GM12878 (cell line): ENCODE measurements around the gene CALCA. TPM values are rescaled to one million over a fixed set of nuclear protein-coding genes. Genes with fewer than 3 reads are reported as not detected.

Experiments used
- ATAC-seq: fragments of 200-7000 bp; cut with Tn5 transposase; 3 replicates; pipeline ENCODE4 v1.9.1; 2020; ENCODE audit warnings: mild to moderate bottlenecking, moderate library complexity
- BruUV-seq: library from RNA; stranded (reverse); fragments of 400-500 nt; replicated peaks from 2 replicates; lab custom pipeline; 2021; lab: Mats Ljungman, UMichigan
- CTCF ChIA-PET: fragments of 300-600 bp; sonication (Branson Sonifier 250); formaldehyde crosslinking; extraction: SDS; loops from one replicate; lab custom pipeline; 2021; ENCODE audit warnings: inconsistent platforms; lab: Yijun Ruan, JAX
- POLR2A ChIA-PET: fragments of 350-600 bp; formaldehyde crosslinking; extraction: SDS; loops from one replicate; lab custom pipeline; 2021; ENCODE audit warnings: inconsistent platforms; lab: Charles Lee
- RAD21 ChIA-PET: fragments of 300-600 bp; sonication (Branson Sonifier 250); formaldehyde crosslinking; loops from one replicate; lab custom pipeline; 2023; ENCODE audit warnings: antibody characterized with exemption; ENCODE audit not compliant: unreplicated experiment; lab: Charles Lee
- SMC1A ChIA-PET: fragments of 300-600 bp; sonication (Branson Sonifier 250); formaldehyde crosslinking; loops from one replicate; lab custom pipeline; 2023; ENCODE audit not compliant: unreplicated experiment, uncharacterized antibody; lab: Charles Lee
- DNase-seq: peaks from one replicate; pipeline ENCODE4 v3.0.0-alpha.2; 2011; ENCODE audit warnings: low read depth, low spot score
- FAIRE-seq: peaks from 3 replicates; lab custom pipeline; 2011; peaks lifted over from hg19 to GRCh38; lab: Jason Lieb, UNC
- H2AFZ ChIP-seq: 2 replicates; pipeline ENCODE4 v1.6.0; 2011; ENCODE audit warnings: low read depth, low read length, control low read depth; ENCODE audit not compliant: control insufficient read depth
- H3K27ac ChIP-seq: 2 replicates; pipeline ENCODE4 v1.5.1; 2011; ENCODE audit warnings: control low read depth; ENCODE audit not compliant: control insufficient read depth, insufficient read depth
- H3K27me3 ChIP-seq, 2 experiments: replicated peaks in 1 of 2; 2 replicates each; pipeline versions ENCODE4 v1.6.0 to v1.6.1; 2011; ENCODE audit warnings: low read length in 1 of 2; ENCODE audit not compliant: control insufficient read depth in 2 of 2, insufficient read depth in 2 of 2
- H3K36me3 ChIP-seq, 2 experiments: 2 replicates each; pipeline ENCODE4 v1.5.1; 2011; ENCODE audit warnings: low read length in 1 of 2; ENCODE audit not compliant: control insufficient read depth in 2 of 2, insufficient read depth in 2 of 2
- H3K4me1 ChIP-seq: 2 replicates; pipeline ENCODE4 v1.6.1; 2011; ENCODE audit warnings: mild to moderate bottlenecking, low read length, moderate library complexity, mixed read lengths; ENCODE audit not compliant: control insufficient read depth, insufficient read depth
- H3K4me2 ChIP-seq: 2 replicates; pipeline ENCODE4 v1.6.0; 2011; ENCODE audit warnings: control low read depth; ENCODE audit not compliant: control insufficient read depth, insufficient read depth
- H3K4me3 ChIP-seq: fragments of 200-600 bp; sonication (generic); 2 replicates; pipeline ENCODE4 v1.5.1; 2016
- H3K79me2 ChIP-seq: 2 replicates; pipeline ENCODE4 v1.6.0; 2011; ENCODE audit warnings: low read length; ENCODE audit not compliant: control insufficient read depth, insufficient read depth
- H3K9ac ChIP-seq: 2 replicates; pipeline ENCODE4 v1.8.0; 2011; ENCODE audit warnings: low read length, control low read depth, mixed read lengths; ENCODE audit not compliant: control insufficient read depth, insufficient read depth
- H3K9me3 ChIP-seq: replicated peaks from 3 replicates; pipeline ENCODE4 v1.5.1; 2011; ENCODE audit warnings: mild to moderate bottlenecking, low read length; ENCODE audit not compliant: control insufficient read depth, insufficient read depth
- H4K20me1 ChIP-seq: 2 replicates; pipeline ENCODE4 v1.6.0; 2011; ENCODE audit not compliant: control insufficient read depth, insufficient read depth
- CHD1 ChIP-seq: IDR thresholded peaks from 2 replicates; pipeline ENCODE4 v1.6.1; 2012; ENCODE audit warnings: low read depth, low read length, improper control_type of control experiment
- CHD4 ChIP-seq: fragments of 200-600 bp; sonication (generic); IDR thresholded peaks from 2 replicates; pipeline ENCODE4 v1.6.1; 2016; ENCODE audit warnings: mild to moderate bottlenecking
- IRF5 ChIP-seq: fragments of 450-650 bp; IDR thresholded peaks from 2 replicates; pipeline ENCODE4 v1.6.1; 2017; ENCODE audit warnings: borderline replicate concordance
- MTA2 ChIP-seq: fragments of 450-650 bp; IDR thresholded peaks from 2 replicates; pipeline ENCODE4 v1.6.1; 2016; ENCODE audit warnings: low read depth, mild to moderate bottlenecking, moderate library complexity
- NFXL1 ChIP-seq: fragments of 450-650 bp; IDR thresholded peaks from 2 replicates; pipeline ENCODE4 v1.6.1; 2017; ENCODE audit warnings: antibody characterized with exemption, mild to moderate bottlenecking, borderline replicate concordance
- PAX5 ChIP-seq: IDR thresholded peaks from 2 replicates; pipeline ENCODE4 v1.6.1; 2011; ENCODE audit warnings: low read depth, low read length, borderline replicate concordance
- PBX3 ChIP-seq: IDR thresholded peaks from 2 replicates; pipeline ENCODE4 v1.6.1; 2011; ENCODE audit warnings: mild to moderate bottlenecking, low read depth, low read length, moderate library complexity; ENCODE audit not compliant: insufficient replicate concordance
- RFX5 ChIP-seq: IDR thresholded peaks from 2 replicates; pipeline ENCODE4 v1.6.1; 2011; ENCODE audit warnings: low read depth, low read length, improper control_type of control experiment
- WRNIP1 ChIP-seq: IDR thresholded peaks from 2 replicates; pipeline ENCODE4 v1.6.1; 2011; ENCODE audit warnings: low read depth, low read length, improper control_type of control experiment, borderline replicate concordance
- YBX1 ChIP-seq: fragments of 450-650 bp; IDR thresholded peaks from 2 replicates; pipeline ENCODE4 v1.6.1; 2016; ENCODE audit warnings: antibody characterized with exemption
- in situ Hi-C: fragments of 300-500 bp; cut with MboI; formaldehyde crosslinking; loops from 9 replicates; pipeline ENCODE4 v1.14.3; 2018; ENCODE audit warnings: mixed read lengths
- intact Hi-C: fragments of 100-400 bp; cut with micrococcal nuclease; formaldehyde crosslinking; loops from one replicate; pipeline ENCODE4 v1.14.2; 2022; ENCODE audit not compliant: unreplicated experiment
- polyA plus RNA-seq, 11 experiments: library from polyadenylated mRNA; depleted of rRNA in 4 of 11; unstranded in 6 of 11; stranded (reverse) in 5 of 11; fragments of >200 nt; fragmentation: Nextera tagmentation in 4 of 11; fragmentation: Illumina TruSeq in 1 of 11; extraction: Ambion mirVana in 4 of 11; extraction: Trizol in 1 of 11; gene quantifications; 1 replicate in 1 of 11; 2 replicates in 10 of 11; pipeline versions ENCODE4 v1.2.1 to v1.2.3, GENCODE V29; 2011 to 2016; ENCODE audit warnings: inconsistent platforms in 2 of 11, missing spikeins in 2 of 11, low read depth in 1 of 11
- total RNA-seq, 4 experiments: library from RNA; depleted of rRNA in 3 of 4; stranded (reverse); fragments of >200 nt in 3 of 4; fragmentation: Illumina TruSeq in 1 of 4; extraction: Trizol in 1 of 4; gene quantifications; 2 replicates each; pipeline versions ENCODE4 v1.2.1 to v1.2.3, GENCODE V29; 2013 to 2021
- TF ChIP-seq, protein P1 (sequence below): IDR thresholded peaks from 2 replicates; pipeline ENCODE4 v1.6.1; 2011; ENCODE audit warnings: low read depth, low read length, improper control_type of control experiment, borderline replicate concordance
- TF ChIP-seq, protein P2 (sequence below): fragments of 450-650 bp; IDR thresholded peaks from 2 replicates; pipeline ENCODE4 v1.6.1; 2014; ENCODE audit warnings: mild to moderate bottlenecking

The CALCA gene
- total and polyA plus RNA-seq, 10 of the 15 experiments (the other 5 are each of a cell fraction or from before 2014, with no cell fraction given), result not detected

- TF ChIP-seq PBX3 (no peak), CHD1 (no peak), RFX5 (no peak), PAX5 (no peak), IRF5 (no peak)
- TF ChIP-seq, protein P1, sequence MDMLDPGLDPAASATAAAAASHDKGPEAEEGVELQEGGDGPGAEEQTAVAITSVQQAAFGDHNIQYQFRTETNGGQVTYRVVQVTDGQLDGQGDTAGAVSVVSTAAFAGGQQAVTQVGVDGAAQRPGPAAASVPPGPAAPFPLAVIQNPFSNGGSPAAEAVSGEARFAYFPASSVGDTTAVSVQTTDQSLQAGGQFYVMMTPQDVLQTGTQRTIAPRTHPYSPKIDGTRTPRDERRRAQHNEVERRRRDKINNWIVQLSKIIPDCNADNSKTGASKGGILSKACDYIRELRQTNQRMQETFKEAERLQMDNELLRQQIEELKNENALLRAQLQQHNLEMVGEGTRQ, result no peak
Measured at GRCh38 chr11:14934641-14935351, 37.4 kb downstream of the CALCA start (continued).

GRCh38 chr11:14932447-14932846 is 39.7 kb downstream of the CALCA start:
- H3K4me2 ChIP-seq, result no peak overlapping the region
- no peak for DNase-seq
- no peaks in the 10 kb centered on the region for H3K36me3 ChIP-seq
- no peak overlapping the region for H3K9ac ChIP-seq
- H2AFZ ChIP-seq, result no peak overlapping the region
- no peak for ATAC-seq
- TF ChIP-seq, protein P2, sequence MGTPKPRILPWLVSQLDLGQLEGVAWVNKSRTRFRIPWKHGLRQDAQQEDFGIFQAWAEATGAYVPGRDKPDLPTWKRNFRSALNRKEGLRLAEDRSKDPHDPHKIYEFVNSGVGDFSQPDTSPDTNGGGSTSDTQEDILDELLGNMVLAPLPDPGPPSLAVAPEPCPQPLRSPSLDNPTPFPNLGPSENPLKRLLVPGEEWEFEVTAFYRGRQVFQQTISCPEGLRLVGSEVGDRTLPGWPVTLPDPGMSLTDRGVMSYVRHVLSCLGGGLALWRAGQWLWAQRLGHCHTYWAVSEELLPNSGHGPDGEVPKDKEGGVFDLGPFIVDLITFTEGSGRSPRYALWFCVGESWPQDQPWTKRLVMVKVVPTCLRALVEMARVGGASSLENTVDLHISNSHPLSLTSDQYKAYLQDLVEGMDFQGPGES, result no peak
- TF ChIP-seq CHD4 (no peak), WRNIP1 (no peak), MTA2 (no peak), NFXL1 (no peak), YBX1 (no peak)
- TF ChIP-seq, all 136 proteins: peak for 0
- ChIA-PET RAD21 (no interaction called here), POLR2A (no interaction called here), CTCF (no interaction called here), SMC1A (no interaction called here)
- no TSS peak for BruUV-seq
- H3K4me1 ChIP-seq, result no peaks in the 10 kb centered on the region
- no peak overlapping the region for H3K4me3 ChIP-seq
- intact Hi-C loops, result no loop called here
- no peaks in the 10 kb centered on the region for H4K20me1 ChIP-seq
- no peaks in the 10 kb centered on the region for H3K27me3 ChIP-seq
- in situ Hi-C loops, result no loop called here
- H3K9me3 ChIP-seq, result no peaks in the 10 kb centered on the region
- no peaks in the 10 kb centered on the region for H3K79me2 ChIP-seq
- no peak overlapping the region for H3K27ac ChIP-seq
- FAIRE-seq, result no peak
